ENCODE results near the gene LRRC61.
A peak's percentile ranks its signal among the peaks of the same experiment; 100 is the strongest.
"Not testable (repeated sequence)": the region's sequence is repeated elsewhere in the genome, so short reads cannot be mapped to it uniquely, and the experiment has no call there.

The LRRC61 gene

GRCh38 chr7:150322833-150323681 is at the start of gene LRRC61, which contains the start of gene ACTR3C:
Gene LRRC61, plus strand, starts transcription at chr7:150323355. Its CDS starts 13,507 bp downstream, at chr7:150336862.
Gene ACTR3C, minus strand, starts transcription at chr7:150323545. Its CDS starts 28,249 bp downstream, at chr7:150295296.
- DNase-seq (ENCODE audit: low spot score) = peak; percentile 61

- DNase-seq (ENCODE audit: low spot score) = peak; percentile 44
These were observed 46.9 kb upstream of the LRRC61 start for GRCh38 chr7:150276132-150276695.

GRCh38 chr7:150278383-150278782 is 44.8 kb upstream of the LRRC61 start:
- DNase-seq (ENCODE audit: low spot score) = not testable (repeated sequence)

- not testable (repeated sequence) for DNase-seq (ENCODE audit: low spot score)
These were observed 41.3 kb upstream of the LRRC61 start for GRCh38 chr7:150281681-150282403.

GRCh38 chr7:150283111-150283510 is 40.0 kb upstream of the LRRC61 start:
- DNase-seq (ENCODE audit: low spot score) = not testable (repeated sequence)

- not testable (repeated sequence) for DNase-seq (ENCODE audit: low spot score)
These were observed 39.5 kb upstream of the LRRC61 start for GRCh38 chr7:150283608-150284007.

- DNase-seq (ENCODE audit: low spot score) = peak; percentile 41
These were observed 37.1 kb upstream of the LRRC61 start for GRCh38 chr7:150285849-150286754.

- DNase-seq (ENCODE audit: low spot score) = not testable (repeated sequence)
These were observed 35.3 kb upstream of the LRRC61 start for GRCh38 chr7:150287815-150288214.

- DNase-seq (ENCODE audit: low spot score) = not testable (repeated sequence)
These were observed 34.3 kb upstream of the LRRC61 start for GRCh38 chr7:150288816-150289215.

- not testable (repeated sequence) for DNase-seq (ENCODE audit: low spot score)
These were observed 32.8 kb upstream of the LRRC61 start for GRCh38 chr7:150290317-150290716.

- DNase-seq (ENCODE audit: low spot score) = not testable (repeated sequence)
These were observed 28.1 kb upstream of the LRRC61 start for GRCh38 chr7:150295027-150295426.

GRCh38 chr7:150295614-150296013 is 27.5 kb upstream of the LRRC61 start:
- DNase-seq (ENCODE audit: low spot score) = not testable (repeated sequence)

GRCh38 chr7:150296802-150297201 is 26.4 kb upstream of the LRRC61 start:
- not testable (repeated sequence) for DNase-seq (ENCODE audit: low spot score)

- not testable (repeated sequence) for DNase-seq (ENCODE audit: low spot score)
These were observed 25.2 kb upstream of the LRRC61 start for GRCh38 chr7:150297978-150298377.

- DNase-seq (ENCODE audit: low spot score) = not testable (repeated sequence)
These were observed 20.2 kb upstream of the LRRC61 start for GRCh38 chr7:150302908-150303310.

- DNase-seq (ENCODE audit: low spot score) = not testable (repeated sequence)
These were observed 18.5 kb upstream of the LRRC61 start for GRCh38 chr7:150304499-150305258.

- DNase-seq (ENCODE audit: low spot score) = not testable (repeated sequence)
These were observed 17.8 kb upstream of the LRRC61 start for GRCh38 chr7:150305259-150305902.

- not testable (repeated sequence) for DNase-seq (ENCODE audit: low spot score)
These were observed 17.3 kb upstream of the LRRC61 start for GRCh38 chr7:150305903-150306284.

- not testable (repeated sequence) for DNase-seq (ENCODE audit: low spot score)
These were observed 16.8 kb upstream of the LRRC61 start for GRCh38 chr7:150306377-150306776.

GRCh38 chr7:150307129-150307528 is 16.0 kb upstream of the LRRC61 start:
- no peak for DNase-seq (ENCODE audit: low spot score)

Data from CD4-positive, alpha-beta T cell treated with Interleukin-2 at 100 ng/mL for 4 hours (primary cell).